MM.1S (cell line): ENCODE data around the gene SLC6A13.

Experiments
- EZH2 ChIP-seq: fragments of 300-600 bp; sonication (generic); optimal IDR thresholded peaks from 2 replicates; pipeline ENCODE3; 2017; ENCODE audit warnings: low read depth, mild to moderate bottlenecking, antibody characterized with exemption, low read length, mixed read lengths
- EZH2phosphoT487 ChIP-seq: fragments of 300-600 bp; sonication (generic); IDR thresholded peaks from 2 replicates; pipeline ENCODE4 v1.6.1; 2018; ENCODE audit warnings: antibody characterized with exemption, low read length
- TF ChIP-seq, protein P1 (sequence below): fragments of 300-600 bp; sonication (generic); IDR thresholded peaks from 2 replicates; pipeline ENCODE4 v1.5.1; 2016; ENCODE audit warnings: antibody characterized with exemption, low read length, mixed read lengths

DNA sequence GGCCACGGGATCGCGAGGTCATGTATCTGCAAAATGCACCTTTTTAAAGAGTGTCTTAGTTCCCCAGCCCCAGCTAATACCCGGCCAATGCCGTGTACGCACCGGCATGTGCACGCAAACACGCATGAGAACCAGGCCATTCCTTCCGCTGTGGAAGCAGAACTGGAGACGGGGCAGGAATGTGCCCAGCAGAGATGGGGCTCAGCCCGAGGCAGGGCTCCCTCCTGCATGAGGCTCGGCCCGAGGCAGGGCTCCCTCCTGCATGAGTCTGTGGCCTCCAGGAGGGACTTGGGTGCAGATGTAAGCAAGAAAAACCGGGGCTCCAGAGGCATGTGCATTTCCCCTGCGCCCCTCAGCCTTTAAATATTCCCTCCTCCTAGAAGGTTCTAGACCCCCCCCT, 86.9 kb downstream of the SLC6A13 start:
- TF ChIP-seq, protein P1, sequence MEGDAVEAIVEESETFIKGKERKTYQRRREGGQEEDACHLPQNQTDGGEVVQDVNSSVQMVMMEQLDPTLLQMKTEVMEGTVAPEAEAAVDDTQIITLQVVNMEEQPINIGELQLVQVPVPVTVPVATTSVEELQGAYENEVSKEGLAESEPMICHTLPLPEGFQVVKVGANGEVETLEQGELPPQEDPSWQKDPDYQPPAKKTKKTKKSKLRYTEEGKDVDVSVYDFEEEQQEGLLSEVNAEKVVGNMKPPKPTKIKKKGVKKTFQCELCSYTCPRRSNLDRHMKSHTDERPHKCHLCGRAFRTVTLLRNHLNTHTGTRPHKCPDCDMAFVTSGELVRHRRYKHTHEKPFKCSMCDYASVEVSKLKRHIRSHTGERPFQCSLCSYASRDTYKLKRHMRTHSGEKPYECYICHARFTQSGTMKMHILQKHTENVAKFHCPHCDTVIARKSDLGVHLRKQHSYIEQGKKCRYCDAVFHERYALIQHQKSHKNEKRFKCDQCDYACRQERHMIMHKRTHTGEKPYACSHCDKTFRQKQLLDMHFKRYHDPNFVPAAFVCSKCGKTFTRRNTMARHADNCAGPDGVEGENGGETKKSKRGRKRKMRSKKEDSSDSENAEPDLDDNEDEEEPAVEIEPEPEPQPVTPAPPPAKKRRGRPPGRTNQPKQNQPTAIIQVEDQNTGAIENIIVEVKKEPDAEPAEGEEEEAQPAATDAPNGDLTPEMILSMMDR = no peak
- no peak for TF ChIP-seq EZH2phosphoT487
- TF ChIP-seq EZH2 = no peak
